Measurements from ENCODE around the gene CDH23.

CDH23 gene

DNA sequence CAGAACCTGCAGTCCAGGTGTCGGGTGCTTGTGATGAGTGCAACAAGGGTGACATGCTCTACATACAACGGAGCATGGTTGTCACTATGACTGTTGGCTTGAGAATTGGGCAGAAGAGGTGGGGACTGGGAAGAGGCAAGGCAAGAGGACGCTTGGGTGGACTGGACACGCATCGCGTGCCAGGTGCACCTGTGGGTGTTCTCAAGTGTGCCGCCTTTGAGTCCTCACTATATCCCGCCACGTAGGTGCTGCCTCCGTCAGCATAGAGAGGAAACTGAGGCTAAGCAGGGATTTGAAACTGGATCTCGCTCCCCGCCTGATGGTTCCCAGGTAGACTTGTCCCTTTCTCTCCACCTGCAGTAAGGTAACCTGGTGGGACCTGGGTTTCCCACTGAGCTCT, 27.2 kb downstream of the CDH23 start:
- no peak for DNase-seq

DNA sequence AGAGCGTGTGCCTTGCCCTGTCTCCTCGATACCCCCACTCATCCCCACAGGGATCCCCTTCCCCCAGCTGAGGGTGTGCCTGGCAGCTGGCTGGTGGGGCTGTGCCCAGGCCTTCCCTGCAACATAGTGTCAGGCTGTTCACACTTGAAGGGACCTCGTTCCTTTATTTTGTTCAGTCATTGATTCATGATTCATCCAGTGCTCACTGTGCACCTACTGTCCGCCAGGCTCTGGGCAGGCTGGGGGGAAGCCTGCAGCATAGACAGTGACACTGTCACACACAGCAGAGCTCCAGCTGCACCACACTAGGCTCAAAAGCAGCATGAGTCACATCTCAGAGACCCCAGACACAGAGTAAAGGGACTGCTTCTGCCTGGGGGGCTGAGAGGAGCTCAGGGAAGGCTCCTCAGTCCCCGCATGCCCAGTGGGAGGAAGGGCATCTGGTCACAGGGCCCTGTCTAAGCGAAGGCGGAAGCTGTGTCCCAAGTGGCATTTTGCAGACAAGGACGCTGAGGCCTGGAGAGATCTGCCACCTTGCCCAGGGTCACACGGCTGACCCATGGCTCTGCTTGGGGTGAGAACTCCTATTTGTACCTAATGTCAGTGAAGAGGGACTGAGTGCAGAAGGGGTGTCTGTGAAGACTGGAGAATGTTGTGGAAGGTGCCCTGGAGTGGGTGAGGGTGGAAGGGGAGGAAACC, 27.9 kb downstream of the CDH23 start:
- no peak for DNase-seq

DNA sequence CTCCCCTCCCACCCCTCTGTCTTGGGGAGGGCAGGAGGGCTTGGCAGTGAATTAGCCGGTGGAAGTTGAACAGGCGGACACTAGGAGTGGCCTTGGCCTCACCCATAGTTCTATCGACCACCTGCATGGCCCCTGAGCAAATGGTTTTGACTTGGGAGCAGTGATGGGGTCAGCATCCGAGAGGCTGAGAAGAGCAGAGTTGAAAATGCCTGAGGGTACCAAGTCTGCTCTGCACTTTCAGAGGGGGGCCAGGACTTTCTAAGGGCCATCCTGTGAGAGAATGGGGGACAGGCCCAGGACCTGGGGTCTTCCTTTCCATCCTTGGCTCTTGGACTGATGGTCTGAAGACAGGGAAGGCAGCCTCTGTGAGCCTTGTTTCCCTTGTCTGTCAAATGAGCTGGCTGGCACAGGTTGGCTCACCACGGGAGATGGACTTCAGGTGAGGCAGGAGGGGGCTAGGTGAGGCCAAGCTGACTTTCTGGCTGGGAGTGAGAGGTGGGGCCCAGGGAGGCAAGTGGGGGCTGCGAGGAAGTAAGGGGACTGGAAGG, 29.4 kb downstream of the CDH23 start:
- no peak for DNase-seq

DNA sequence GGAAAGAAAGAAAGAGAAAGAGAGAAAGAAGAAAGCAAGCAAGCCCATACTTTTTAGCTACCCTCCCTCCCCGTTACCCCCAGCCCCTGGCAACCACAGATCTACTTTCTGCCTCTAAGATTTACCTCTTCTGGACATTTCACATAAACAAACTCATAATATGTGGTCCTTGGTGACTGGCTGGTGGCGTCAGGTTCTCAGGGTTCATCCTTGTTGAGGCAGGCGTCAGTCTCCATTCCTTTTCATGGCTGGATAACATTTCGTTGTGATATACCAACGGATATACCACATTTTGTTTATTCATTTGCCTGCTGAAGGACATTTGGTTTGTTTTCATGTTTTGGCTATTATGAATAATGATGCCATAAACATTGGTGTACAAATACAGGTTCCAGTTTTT, 30.5 kb downstream of the CDH23 start:
- no peak for DNase-seq

DNA sequence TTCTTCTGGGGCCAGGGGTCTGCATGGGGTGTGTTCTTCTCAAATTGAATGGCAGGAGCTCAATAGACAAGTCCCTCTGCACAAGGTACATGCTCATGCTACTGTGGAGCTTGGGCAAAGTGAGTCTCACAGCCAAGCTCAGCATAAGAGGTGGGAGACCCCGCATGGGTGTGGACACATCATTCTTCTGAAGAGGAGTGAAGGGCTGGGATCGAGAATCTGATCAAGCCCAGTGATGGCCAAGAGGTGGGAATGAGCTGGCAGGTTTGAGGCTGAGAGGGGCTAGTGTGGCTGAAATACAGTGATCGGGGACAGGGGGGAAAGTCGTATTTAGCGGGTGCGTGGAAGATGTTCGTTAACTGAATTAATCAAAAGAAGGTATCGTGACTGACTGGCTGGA, 32.6 kb downstream of the CDH23 start:
- DNase-seq, result no peak

DNA sequence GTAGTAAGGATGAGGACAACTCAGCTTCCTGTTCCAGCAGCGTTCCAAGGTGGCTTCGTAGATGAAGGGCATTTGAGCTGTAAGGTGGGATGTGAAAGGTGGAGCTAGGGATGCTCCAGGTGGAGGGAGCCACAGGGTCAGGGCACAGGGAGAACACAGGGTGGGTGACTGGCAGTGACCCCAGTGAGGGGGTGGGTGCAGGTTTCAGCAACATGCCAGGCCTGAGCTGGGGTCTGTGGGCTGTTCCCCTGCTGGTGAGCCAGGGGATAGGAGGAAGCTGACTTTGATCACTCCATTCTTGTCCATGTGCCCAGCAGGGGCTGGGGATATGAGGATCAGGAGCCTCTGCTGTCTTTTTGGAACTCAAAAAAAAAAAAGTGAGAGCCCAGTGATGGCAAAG, 33.2 kb downstream of the CDH23 start:
- no peak for DNase-seq

DNA sequence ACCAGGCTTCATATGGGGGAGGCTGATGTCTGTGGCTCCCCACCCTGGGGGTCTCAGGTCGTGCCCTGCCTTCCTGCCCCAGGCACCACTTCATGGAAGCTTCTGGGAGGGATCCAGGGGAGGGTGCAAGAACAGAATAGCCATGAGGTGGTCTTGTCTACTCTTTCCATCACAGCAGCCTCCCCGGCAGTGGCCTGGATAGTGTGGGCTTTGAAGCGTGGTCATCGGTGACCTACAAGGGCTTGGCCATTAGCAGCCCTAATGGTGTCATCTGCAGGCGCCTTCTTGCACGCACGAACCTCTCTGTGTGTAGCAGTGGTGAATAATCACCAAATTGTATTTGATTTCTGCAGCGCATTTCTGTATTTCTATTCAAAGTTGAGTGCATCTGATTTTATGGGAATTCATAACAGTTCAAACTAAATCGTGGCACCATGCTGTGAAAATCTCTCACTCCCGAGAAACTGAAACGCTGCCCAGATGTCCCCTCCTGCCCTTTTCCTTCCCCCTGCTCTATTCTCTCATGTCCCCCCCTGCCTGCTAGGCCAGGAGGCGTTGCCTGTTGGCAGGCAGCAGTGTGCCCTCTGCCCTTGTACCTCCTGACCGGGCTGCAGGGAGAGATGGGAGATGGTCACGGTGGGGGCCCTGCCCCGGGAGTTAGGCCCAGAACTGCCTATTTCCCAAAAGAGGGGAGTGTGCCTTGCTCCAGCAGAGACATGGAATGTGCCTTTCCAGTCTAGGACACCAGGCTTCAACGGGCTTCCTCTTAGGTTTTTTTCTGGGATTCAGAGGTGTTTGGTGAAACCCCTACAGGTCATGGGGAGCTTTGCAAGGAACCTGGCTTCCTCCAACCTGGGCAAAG, 34.8 kb downstream of the CDH23 start:
- DNase-seq, result no peak

DNA sequence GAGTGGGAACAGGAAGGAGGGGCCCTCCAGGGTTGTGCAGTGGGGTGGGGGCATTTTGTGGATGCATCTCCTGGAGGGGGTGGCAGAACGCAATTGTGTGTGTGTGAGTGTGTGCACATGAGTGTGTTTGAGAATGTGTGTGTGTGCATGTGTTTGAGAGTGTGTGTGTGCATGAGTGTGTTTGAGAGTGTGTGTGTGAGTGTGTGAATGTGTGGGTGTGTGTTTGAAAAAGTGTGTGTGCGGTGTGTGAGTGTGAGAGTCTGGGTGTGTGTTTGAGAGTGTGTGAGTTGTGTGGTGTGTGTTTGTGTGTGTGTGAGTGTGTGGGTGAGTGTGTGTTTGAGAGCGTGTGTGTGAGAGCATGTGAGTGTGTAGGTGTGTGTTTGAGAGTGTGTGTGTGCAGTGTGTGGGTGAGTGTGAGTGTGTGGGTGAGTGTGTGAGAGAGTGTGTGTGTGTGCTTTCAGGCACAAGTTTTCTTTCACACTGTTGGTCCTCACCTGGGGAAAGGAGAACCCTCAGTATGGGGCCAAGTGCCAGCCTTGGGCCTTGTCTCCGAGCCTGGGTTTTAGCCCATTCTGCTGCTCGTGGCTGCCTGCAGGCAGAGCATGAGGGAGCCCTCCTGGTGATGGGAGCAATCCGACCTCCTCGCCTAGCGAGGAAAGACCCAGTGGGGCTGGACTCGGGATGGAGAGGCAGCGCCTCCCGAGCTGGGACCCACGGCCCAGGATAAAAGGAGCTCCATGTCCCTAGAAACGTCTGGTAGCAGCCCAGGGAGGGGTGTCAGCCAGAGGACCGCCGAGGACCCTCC, 35.6 kb downstream of the CDH23 start:
- no peak for DNase-seq

DNA sequence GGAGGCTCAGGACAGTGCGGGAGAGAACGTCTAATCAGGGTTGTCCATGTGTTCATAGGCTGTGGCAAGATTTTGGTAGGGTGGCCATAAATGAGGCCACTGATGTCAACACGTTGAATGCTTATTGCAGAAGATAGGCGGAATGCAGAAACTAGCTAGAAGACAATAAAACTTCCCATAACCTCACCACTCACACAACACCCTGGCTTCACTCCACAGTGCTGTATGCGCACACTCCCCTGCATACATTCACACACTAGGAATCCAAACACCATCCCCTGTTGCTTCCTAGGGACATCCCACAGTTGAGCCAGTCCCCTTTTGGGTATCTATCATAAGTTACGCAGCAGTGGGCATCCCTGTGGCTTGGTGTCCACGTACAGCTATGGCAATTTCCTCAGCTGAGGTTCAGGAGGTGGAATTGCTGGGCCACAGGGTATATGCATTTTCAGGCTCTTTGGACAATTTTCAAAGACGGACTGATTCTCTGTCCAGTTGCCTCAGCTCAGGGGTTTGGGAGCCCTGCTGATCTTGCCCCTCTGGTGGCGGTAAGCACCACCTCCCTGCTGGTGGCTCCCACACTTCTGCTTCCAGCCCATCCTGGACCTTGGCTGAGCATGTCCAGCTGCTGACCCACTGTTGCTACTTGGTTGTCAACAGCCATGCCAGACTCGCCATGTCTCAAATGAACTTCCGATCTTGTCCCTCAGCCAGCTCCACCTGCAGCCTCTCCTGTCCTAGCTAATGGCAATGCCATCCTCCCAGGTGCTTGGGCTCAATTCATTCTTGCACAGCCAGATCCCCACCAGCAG, 36.4 kb downstream of the CDH23 start:
- DNase-seq, result no peak

DNA sequence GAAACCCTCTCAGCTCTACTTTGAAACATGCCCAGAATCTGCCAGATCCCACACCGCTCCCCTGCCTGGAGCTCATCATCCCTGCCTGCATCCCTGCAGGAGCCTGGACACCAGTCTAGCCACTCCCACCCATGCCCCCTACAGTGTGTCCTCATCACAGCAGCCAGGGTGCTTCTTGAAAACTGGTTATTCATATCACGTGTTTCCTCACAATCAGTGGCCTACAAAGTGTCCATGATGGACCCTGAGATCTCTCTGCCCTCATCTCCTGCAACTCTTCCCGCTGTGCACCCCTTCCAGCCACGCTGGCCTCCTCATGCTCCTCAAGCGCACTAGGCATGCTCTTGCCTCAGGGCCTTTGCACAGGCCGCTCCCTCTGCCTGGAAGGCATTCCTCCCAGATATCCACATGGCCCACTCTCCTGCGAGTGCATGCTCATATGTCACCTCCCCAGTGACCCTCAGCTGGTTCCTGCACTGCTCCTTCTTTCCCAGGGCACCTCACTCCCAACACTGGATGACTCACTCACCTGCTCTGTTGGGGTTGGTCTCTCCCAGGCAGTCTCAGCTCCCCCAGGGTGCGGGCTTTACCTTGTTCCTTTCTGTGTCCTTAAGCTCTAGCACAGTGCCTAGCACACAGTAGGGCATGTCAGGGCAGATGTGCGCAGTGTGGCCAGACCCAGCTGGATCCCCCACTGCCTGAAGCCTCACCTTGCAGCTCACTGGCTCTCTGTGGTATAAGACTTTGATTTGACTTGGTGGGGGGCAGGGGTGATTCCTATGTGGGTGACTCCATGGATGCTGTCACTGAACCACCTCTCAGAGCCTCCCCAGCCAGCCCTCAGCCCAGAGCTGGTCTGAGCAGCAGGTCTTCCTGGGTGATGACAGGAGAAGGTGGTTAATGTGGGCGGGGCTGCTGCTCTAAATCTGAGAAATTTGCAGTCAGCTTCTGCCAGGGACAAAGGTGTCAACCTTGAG, 37.3 kb downstream of the CDH23 start:
- DNase-seq, result no peak

DNA sequence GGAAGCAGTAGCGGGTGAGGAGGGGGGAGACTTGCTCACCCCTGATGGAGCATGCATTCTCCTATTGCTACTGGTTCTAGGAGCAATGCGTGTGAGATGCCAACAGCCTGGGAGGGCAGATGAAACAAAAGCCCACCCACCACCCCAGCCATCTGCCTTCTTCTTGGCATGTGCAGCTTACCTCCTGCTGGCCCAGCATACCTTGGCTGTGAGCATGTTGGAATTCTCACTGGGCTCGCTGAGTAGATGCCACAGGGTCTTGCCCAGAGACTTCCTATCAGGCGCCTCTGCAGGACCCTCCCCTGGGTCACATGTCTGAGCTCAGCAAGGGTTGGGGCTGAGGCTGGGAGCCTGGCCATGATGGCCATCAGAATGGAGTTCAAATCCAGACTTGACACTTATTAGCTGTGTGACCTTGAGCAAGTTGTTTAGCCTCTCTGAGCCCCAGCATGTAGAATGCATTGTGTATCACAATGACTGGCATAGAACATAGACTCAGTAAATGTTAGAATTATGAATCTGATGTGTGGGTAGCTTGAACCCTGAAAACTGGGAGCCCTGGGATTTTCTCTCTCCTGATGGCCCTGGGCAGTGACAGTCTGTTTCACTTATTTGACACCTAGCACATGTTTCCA, 38.2 kb downstream of the CDH23 start:
- DNase-seq, result no peak

DNA sequence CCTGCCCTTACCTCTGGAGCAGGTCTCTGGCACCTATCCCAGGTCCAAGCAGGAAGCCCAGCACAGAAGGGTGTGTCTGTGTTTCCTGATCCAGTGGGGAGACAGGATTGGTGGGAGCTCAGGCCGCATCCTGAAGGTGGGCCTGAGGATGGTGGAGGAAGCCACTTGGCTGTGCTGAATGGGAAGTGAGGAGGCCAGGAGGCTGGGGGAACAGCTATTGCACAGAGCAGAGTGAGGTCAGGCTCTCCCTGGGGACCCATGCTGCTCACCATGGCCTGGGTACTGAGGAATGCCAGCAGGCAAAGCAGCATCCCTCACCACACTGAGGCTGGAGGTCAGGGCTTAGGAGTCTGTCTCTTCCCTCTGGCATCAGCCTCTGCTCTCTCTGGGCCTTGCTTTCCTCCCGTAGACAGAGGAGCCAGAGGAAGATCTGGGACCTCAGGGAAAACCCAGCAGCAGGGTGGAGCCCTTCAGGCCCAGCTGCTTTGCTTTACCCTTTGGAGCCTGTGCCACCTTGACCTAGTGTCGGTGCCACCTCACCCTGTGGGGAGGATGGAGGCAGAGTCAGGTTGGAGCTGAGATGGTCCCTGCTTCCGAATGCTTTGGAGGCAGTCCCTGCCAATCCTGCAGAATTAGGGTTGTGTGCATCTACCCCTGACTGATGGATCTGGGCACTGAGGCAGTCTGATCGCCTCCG, 39.0 kb downstream of the CDH23 start:
- DNase-seq, result no peak

DNA sequence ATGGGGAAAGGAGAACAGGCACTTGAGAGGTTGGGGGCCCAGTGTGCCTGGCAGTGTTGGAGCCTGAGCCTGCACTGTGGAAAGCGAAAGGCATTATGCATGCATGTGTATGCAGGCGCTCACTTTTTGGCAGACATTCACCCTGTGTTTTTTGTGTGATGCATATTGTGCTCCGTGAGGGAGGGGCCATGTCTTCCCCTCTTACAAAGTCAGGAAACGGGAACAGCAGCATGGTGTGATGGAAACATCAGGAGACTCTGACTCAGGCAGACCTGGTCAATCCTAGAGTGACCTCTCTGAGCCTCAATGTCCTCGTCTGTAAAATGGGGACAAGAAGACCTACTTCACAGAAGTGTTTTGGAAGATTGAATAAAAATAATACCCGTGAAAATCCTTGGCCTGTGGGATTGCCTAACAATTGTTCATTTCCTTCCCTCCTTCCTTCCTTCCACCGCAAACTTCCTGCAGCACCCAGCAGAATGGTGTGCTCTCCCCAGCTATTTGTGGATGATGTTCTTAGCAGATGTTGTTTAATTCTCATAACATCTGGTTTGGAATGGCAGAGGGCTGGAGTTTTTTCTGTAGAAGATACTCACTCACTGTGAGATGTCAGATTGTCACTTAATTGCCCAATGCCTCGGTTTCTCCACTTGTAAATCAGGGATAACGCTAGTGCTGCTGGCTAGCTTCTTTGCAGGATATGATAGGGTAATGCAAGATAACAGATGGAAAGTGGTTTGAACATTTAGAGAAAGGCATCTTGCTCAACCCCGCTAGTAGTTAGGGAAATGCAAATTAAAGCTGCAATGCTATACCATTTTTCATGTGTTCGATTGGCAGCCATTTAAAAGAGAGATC, 39.8 kb downstream of the CDH23 start:
- no peak for DNase-seq

DNA sequence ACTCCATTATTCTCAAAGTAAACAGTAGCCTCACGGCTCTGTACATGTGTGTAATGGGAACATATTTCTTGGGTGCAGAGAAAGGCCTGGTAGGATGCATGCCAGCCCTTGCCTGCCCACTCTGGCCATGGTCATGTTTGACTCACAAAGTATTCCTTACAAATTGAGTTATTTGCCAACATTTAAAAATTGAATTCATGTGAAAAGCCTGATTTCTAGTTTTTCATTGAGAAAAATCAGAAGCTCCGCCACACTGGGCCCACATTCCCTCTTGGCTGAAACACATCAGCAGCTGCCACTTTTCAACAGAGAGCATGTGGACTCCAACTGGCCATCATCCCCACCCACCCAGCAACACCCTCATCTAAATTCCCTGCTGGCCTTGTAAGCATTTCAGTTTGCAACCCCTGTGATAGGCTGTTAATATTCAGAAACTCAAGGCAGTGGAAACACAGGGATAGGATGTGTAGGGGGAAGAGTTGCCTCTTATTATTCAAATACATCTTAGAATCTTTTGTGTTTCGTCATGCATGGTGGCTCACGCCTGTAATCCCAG, 40.9 kb downstream of the CDH23 start:
- no peak for DNase-seq

DNA sequence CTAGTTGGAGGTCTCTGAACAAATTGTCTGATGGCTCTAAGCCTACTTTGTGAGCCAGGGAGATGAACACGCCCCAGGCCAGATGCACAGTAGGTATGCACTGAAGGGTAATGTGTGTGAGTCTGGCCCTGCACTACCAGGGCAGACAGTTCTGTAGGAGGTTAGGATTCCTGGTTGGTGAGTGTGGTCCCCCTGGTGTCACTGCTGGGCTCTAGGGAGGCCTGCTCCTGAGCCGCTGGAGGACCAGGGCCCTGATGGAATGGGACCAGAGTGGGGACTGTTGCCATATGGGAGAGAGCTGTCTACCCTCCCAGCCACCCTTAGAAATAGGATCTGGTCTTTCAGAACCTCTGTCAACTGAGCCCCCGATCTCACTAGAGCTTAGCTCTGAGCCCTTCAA, 42.0 kb downstream of the CDH23 start:
- no peak for DNase-seq

DNA sequence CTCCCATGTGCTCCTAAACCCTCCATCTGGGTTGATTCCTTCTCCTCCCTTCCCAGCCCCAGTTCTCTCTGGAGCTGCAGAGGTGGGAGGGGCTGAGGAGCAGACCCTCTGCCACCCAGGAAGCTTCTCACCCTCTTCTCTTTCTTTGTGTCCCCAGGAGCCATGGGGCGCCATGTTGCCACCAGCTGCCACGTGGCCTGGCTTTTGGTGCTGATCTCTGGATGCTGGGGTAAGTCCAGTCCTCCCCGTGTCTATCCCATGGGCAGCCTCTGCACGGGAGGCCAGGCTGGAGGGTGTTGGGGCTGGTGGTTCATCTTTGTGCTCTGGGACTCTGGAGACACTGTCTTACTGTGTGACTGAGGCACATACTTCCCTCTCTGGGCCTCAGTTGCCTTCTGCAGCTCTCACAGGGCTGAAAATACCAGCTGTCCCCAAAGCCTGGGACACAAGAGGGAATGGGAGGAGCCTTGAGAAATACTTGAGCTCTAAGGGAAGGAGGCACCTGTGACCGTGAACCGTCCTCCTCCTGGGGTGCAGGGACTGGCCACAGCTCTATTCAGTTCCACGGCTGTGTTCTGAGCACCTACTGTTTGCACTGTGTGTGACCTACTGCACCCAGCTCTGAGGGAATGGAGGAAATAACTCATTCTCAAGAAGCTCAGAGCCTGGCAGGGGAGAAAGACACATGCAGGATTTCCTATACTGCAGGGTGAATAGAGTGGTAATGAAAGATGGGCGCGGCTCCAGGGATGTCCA, 43.1 kb downstream of the CDH23 start:
- DNase-seq, result no peak

DNA sequence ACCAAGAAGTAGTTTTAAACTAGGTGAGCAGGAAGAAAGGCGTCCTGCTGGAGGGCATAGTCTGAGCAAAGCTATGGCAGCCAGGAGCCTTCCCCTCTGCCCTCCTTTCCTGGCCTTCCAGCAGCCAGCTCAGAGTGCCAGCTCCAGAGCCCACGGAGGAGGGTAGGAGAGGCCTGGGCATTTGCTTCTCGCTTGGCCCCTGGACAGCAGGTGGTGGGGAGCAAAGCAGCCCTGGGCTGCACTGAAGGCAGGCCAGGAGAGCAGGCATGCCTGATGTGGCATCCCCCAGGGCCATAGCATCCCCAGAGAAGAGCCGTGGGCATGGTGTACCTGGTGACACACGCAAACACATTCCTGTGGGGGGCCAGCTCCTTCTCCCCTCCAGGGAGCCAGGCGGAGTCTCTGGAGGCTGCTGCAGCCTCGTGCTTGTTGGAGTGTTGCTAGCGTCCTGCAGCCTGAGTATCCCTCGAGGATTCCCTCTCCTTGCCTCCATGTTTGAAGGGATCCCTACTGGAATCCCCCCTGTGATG, 43.9 kb downstream of the CDH23 start:
- no peak for DNase-seq

DNA sequence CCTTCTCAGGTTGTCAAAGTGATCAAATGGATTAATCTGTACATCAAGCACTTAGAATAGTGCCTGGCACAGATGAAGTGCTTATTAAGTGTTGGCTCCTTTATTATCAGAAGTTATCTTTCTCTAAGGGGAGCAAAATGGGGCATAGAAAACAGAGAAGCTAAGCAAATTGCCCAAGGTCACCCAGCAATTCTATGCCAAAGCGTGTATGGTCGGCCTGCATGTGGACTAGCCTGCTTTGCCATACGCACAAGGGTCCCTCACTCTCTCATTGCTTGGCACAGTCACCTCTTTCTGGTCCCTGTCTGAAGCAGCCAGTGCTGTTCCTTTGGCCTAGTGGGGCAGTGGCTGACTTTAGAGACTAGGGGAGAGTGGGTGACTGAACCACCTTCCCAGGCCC, 45.3 kb downstream of the CDH23 start:
- no peak for DNase-seq
